CD14-positive monocyte (primary cell): Measurements from ENCODE around the gene CACNA2D1. TPM values are rescaled to one million over a fixed set of nuclear protein-coding genes. Genes with fewer than 3 reads are reported as not detected.

Source experiments
- DNase-seq, 3 donors: peaks; one replicate each; pipeline ENCODE4 v3.0.0-alpha.2; 2011 to 2022
- H2AFZ ChIP-seq: 2 replicates; pipeline ENCODE4 v1.6.0; 2012; ENCODE audit warnings: mild to moderate bottlenecking, low read depth, low read length, inconsistent platforms; ENCODE audit not compliant: insufficient read depth, poor library complexity, severe bottlenecking
- H3K27ac ChIP-seq, 2 donors: 1 replicate in 1 of 2; 2 replicates in 1 of 2; pipeline ENCODE4 v1.5.1; 2012 to 2013; ENCODE audit warnings: low read length in 2 of 2, control low read depth in 1 of 2, inconsistent platforms in 1 of 2, low read depth in 1 of 2, mild to moderate bottlenecking in 1 of 2
- H3K27me3 ChIP-seq, 2 donors: one replicate each; pipeline versions ENCODE4 v1.6.0 to v1.6.1; 2011 to 2013; ENCODE audit warnings: low read length in 2 of 2; ENCODE audit not compliant: control insufficient read depth in 2 of 2, insufficient read depth in 2 of 2
- H3K36me3 ChIP-seq, 2 donors: replicated peaks in 1 of 2; 1 replicate in 1 of 2; 2 replicates in 1 of 2; pipeline versions ENCODE4 v1.5.1 to v1.6.1; 2012 to 2013; ENCODE audit warnings: low read length in 2 of 2, control low read depth in 1 of 2, inconsistent platforms in 1 of 2, mild to moderate bottlenecking in 1 of 2; ENCODE audit not compliant: insufficient read depth in 2 of 2, control insufficient read depth in 1 of 2
- H3K4me1 ChIP-seq, 2 donors: 1 replicate in 1 of 2; 2 replicates in 1 of 2; pipeline versions ENCODE4 v1.5.1 to v1.6.1; 2012 to 2013; ENCODE audit warnings: low read length in 2 of 2, control low read depth in 1 of 2, inconsistent platforms in 1 of 2, mild to moderate bottlenecking in 1 of 2, moderate library complexity in 1 of 2; ENCODE audit not compliant: insufficient read depth in 2 of 2, control insufficient read depth in 1 of 2
- H3K4me2 ChIP-seq: replicated peaks from 2 replicates; pipeline ENCODE3; 2012; ENCODE audit warnings: low read length, moderate library complexity, mild to moderate bottlenecking; ENCODE audit not compliant: poor library complexity, severe bottlenecking; ENCODE audit errors: extremely low read depth
- H3K4me3 ChIP-seq, 3 experiments: fragments of 200-600 bp in 1 of 3; sonication (generic) in 1 of 3; replicated peaks in 1 of 3; 1 replicate in 2 of 3; 2 replicates in 1 of 3; pipeline ENCODE4 v1.5.1; 2011 to 2013; ENCODE audit warnings: low read length in 3 of 3, mild to moderate bottlenecking in 3 of 3, control low read depth in 2 of 3, low read depth in 2 of 3, inconsistent platforms in 1 of 3, moderate library complexity in 1 of 3
- H3K79me2 ChIP-seq: 2 replicates; pipeline ENCODE4 v1.6.0; 2012; ENCODE audit warnings: mild to moderate bottlenecking, control low read depth, inconsistent platforms, low read length, moderate library complexity; ENCODE audit not compliant: insufficient read depth
- H3K9ac ChIP-seq: 2 replicates; pipeline ENCODE4 v1.6.0; 2017; ENCODE audit warnings: low read length, mild to moderate bottlenecking; ENCODE audit not compliant: insufficient read depth, poor library complexity, severe bottlenecking
- H3K9me3 ChIP-seq, 2 donors: replicated peaks in 1 of 2; 1 replicate in 1 of 2; 2 replicates in 1 of 2; pipeline versions ENCODE4 v1.5.1 to v1.6.1; 2012 to 2013; ENCODE audit warnings: low read length in 2 of 2, control low read depth in 1 of 2; ENCODE audit not compliant: control insufficient read depth in 1 of 2, insufficient read depth in 1 of 2
- H4K20me1 ChIP-seq: 2 replicates; pipeline ENCODE4 v1.6.0; 2012; ENCODE audit warnings: mild to moderate bottlenecking, low read length, control low read depth, moderate library complexity; ENCODE audit not compliant: insufficient read depth
- H3K27ac Mint-ChIP-seq, 7 donors: one replicate each; pipeline ENCODE4 v1.8.0; 2020; ENCODE audit warnings: mild to moderate bottlenecking in 7 of 7, mixed read lengths in 7 of 7, moderate library complexity in 6 of 7, inconsistent platforms in 2 of 7
- H3K27me3 Mint-ChIP-seq, 3 donors: one replicate each; pipeline ENCODE4 v1.8.0; 2021 to 2022; ENCODE audit warnings: low read depth in 3 of 3, mild to moderate bottlenecking in 3 of 3, mixed read lengths in 3 of 3, moderate library complexity in 3 of 3, inconsistent platforms in 1 of 3
- H3K36me3 Mint-ChIP-seq, 2 donors: one replicate each; pipeline ENCODE4 v1.8.0; 2020; ENCODE audit warnings: mixed read lengths in 2 of 2, inconsistent platforms in 1 of 2, mild to moderate bottlenecking in 1 of 2
- H3K4me1 Mint-ChIP-seq: one replicate; pipeline ENCODE4 v1.8.0; 2020; ENCODE audit warnings: mild to moderate bottlenecking, mixed read lengths
- H3K4me3 Mint-ChIP-seq, 2 donors: one replicate each; pipeline ENCODE4 v1.8.0; 2020; ENCODE audit warnings: mild to moderate bottlenecking in 2 of 2, mixed read lengths in 2 of 2, moderate library complexity in 1 of 2
- H3K9me3 Mint-ChIP-seq, 7 donors: one replicate each; pipeline ENCODE4 v1.8.0; 2020 to 2022; ENCODE audit warnings: mixed read lengths in 7 of 7, mild to moderate bottlenecking in 6 of 7, moderate library complexity in 6 of 7, inconsistent platforms in 2 of 7
- WGBS: methylation state at CpG from one replicate; pipeline ENCODE4 v1.1.5; 2013; ENCODE audit warnings: missing lambda C conversion rate; ENCODE audit not compliant: insufficient coverage; 5-methylcytosine and 5-hydroxymethylcytosine counted together
- intact Hi-C, 2 donors: fragments of 100-400 bp; cut with micrococcal nuclease; formaldehyde crosslinking; loops; one replicate each; pipeline versions ENCODE4 v1.15.0 to v1.15.1; 2023
- polyA plus RNA-seq, 3 donors: library from polyadenylated mRNA; depleted of rRNA in 1 of 3; unstranded in 2 of 3; stranded (reverse) in 1 of 3; fragments of 300-500 nt in 2 of 3; fragments of >200 nt in 1 of 3; fragmentation: Illumina TruSeq in 2 of 3; gene quantifications; 1 replicate in 2 of 3; 2 replicates in 1 of 3; pipeline ENCODE4 v1.2.3, GENCODE V29; 2012 to 2021
- TF ChIP-seq, protein P1 (sequence below): fragments of 200-600 bp; IDR thresholded peaks from one replicate; pipeline ENCODE4 v1.8.0; 2022; ENCODE audit warnings: antibody characterized with exemption, mild to moderate bottlenecking

Gene CACNA2D1
- polyA plus RNA-seq, 3 donors, result 0.02 TPM; not detected in 2

DNA sequence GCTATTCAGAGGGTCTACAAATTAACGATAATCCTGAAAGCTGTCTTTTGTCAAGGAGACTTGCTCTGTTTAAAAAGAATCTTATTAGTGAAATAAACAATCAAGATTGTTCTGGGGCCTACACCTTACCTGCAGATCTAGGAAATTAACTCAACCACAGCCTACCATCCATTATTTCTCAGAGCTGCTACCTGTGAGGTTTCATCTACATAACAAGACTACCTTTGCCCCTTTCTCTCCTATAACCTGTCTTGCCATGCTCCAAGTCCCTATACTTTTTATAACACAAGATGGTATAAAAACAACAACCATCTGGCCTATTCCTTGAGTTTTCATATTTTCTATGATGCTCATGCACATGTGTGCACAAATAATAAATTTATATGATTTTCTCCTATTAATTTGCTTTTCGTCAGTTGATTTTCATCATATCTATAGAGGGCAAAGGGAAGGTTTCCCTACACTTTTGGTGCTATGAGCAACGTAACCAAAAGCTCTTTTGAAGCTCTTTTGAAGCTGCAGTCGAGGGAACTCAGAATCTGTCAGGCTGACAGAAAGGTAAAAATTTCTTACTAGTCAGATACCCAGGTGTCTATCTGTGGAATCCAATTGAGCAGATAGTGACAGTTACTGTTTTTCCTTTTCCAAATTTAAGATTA, 138.1 kb downstream of the CACNA2D1 start:
- Histone ChIP-seq H3K4me1 (no peaks in the 10 kb centered on the region), H3K9ac (no peak overlapping the region), H3K27ac (no peak overlapping the region), H3K27me3 (no peaks in the 10 kb centered on the region), H3K36me3 (no peaks in the 10 kb centered on the region), H3K9me3 (no peaks in the 10 kb centered on the region), H3K4me3 (no peak overlapping the region), H3K4me2 (no peak overlapping the region), H4K20me1 (no peaks in the 10 kb centered on the region), H2AFZ (no peak overlapping the region), H3K79me2 (no peaks in the 10 kb centered on the region)
- intact Hi-C loops, result no loop called here
- Mint-ChIP-seq H3K4me3 (no peak overlapping the region), H3K4me1 (no peaks in the 10 kb centered on the region), H3K27me3 (peaks cover 0 to 2% (median 1%) of the 10 kb centered on the region in 3 donors), H3K9me3 (peaks cover 0 to 9% (median 5%) of the 10 kb centered on the region in 7 donors), H3K27ac (no peak overlapping the region), H3K36me3 (no peaks in the 10 kb centered on the region)
- TF ChIP-seq, protein P1, sequence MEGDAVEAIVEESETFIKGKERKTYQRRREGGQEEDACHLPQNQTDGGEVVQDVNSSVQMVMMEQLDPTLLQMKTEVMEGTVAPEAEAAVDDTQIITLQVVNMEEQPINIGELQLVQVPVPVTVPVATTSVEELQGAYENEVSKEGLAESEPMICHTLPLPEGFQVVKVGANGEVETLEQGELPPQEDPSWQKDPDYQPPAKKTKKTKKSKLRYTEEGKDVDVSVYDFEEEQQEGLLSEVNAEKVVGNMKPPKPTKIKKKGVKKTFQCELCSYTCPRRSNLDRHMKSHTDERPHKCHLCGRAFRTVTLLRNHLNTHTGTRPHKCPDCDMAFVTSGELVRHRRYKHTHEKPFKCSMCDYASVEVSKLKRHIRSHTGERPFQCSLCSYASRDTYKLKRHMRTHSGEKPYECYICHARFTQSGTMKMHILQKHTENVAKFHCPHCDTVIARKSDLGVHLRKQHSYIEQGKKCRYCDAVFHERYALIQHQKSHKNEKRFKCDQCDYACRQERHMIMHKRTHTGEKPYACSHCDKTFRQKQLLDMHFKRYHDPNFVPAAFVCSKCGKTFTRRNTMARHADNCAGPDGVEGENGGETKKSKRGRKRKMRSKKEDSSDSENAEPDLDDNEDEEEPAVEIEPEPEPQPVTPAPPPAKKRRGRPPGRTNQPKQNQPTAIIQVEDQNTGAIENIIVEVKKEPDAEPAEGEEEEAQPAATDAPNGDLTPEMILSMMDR, result no peak
- WGBS, result no CpG with 5 or more reads among the region's 4 CpGs
- DNase-seq, result no peak

DNA sequence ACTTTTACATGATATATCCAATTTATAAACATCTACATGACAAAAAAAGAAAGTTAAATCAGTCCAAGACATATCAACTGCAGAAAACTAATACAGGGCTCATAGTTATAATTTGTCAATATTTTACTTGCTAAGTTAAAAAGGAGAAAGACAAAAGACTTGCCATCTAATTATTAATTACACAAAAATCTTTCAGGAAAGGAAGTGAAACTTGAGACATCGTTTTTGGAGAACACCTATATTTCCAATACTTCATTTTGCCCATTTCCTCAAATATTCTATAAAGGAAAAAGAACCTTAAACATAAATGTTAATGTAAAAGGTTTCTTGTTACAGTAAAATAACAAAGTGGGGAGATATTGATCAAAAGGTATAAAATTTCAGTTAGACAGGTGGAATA, 148.7 kb downstream of the CACNA2D1 start:
- no CpG with 5 or more reads among the region's 1 CpG for WGBS
- intact Hi-C loops, result no loop called here

More for the DNA sequence above, 148.7 kb downstream of the CACNA2D1 start:
- no peaks in the 10 kb centered on the region for H4K20me1 ChIP-seq
- no peak overlapping the region for H3K27ac ChIP-seq
- DNase-seq, result no peak
- TF ChIP-seq, protein P1, result no peak
- Mint-ChIP-seq H3K27ac (no peak overlapping the region), H3K9me3 (peaks cover 0 to 3% (median 2%) of the 10 kb centered on the region in 7 donors), H3K4me1 (no peaks in the 10 kb centered on the region), H3K27me3 (peaks cover 0 to 2% (median 0%) of the 10 kb centered on the region in 3 donors), H3K36me3 (no peaks in the 10 kb centered on the region), H3K4me3 (no peak overlapping the region)
- H3K9ac ChIP-seq, result no peak overlapping the region
- no peaks in the 10 kb centered on the region for H3K36me3 ChIP-seq
- H2AFZ ChIP-seq, result no peak overlapping the region
- H3K79me2 ChIP-seq, result no peaks in the 10 kb centered on the region
- no peaks in the 10 kb centered on the region for H3K27me3 ChIP-seq
- no peaks in the 10 kb centered on the region for H3K4me1 ChIP-seq
- no peak overlapping the region for H3K4me3 ChIP-seq
- H3K4me2 ChIP-seq, result no peak overlapping the region
- H3K9me3 ChIP-seq, result no peaks in the 10 kb centered on the region
